Fibroblast of lung (primary cell): ENCODE data around the gene ZNHIT2. TPM values are rescaled to one million over a fixed set of nuclear protein-coding genes. Genes with fewer than 3 reads are reported as not detected.

Experiments used
- DNase-seq, 2 donors: peaks; one replicate each; pipeline versions ENCODE4 v3.0.0 to v3.0.0-alpha.2; 2010; ENCODE audit warnings: low read depth in 2 of 2
- H2AFZ ChIP-seq: 2 replicates; pipeline ENCODE4 v1.5.1; 2012; ENCODE audit warnings: low read length, control low read depth, inconsistent platforms
- H3K27ac ChIP-seq: 2 replicates; pipeline ENCODE4 v1.5.1; 2011; ENCODE audit warnings: low read length, control low read depth; ENCODE audit not compliant: insufficient read depth
- H3K27me3 ChIP-seq: 2 replicates; pipeline ENCODE4 v1.5.1; 2011; ENCODE audit warnings: mild to moderate bottlenecking, low read length; ENCODE audit not compliant: control insufficient read depth, insufficient read depth
- H3K36me3 ChIP-seq: 2 replicates; pipeline ENCODE4 v1.5.1; 2011; ENCODE audit warnings: low read length; ENCODE audit not compliant: control insufficient read depth, insufficient read depth
- H3K4me1 ChIP-seq: 2 replicates; pipeline ENCODE4 v1.5.1; 2011; ENCODE audit warnings: low read length; ENCODE audit not compliant: control insufficient read depth, insufficient read depth; ENCODE audit errors: extremely low read depth
- H3K4me2 ChIP-seq: 2 replicates; pipeline ENCODE4 v1.5.1; 2011; ENCODE audit warnings: low read length, control low read depth; ENCODE audit not compliant: insufficient read depth; ENCODE audit errors: extremely low read depth
- H3K4me3 ChIP-seq, 4 experiments: fragments of 200-600 bp in 1 of 4; sonication (generic) in 1 of 4; replicated peaks in 1 of 4; 2 replicates each; pipeline ENCODE4 v1.5.1; 2011 to 2016; ENCODE audit warnings: low read length in 4 of 4, low read depth in 3 of 4, mild to moderate bottlenecking in 3 of 4, control low read depth in 2 of 4, inconsistent platforms in 1 of 4, mixed read lengths in 1 of 4; ENCODE audit not compliant: insufficient read depth in 1 of 4; ENCODE audit errors: control extremely low read depth in 1 of 4
- H3K79me2 ChIP-seq: 2 replicates; pipeline ENCODE4 v1.5.1; 2012; ENCODE audit warnings: mild to moderate bottlenecking, low read length, inconsistent platforms; ENCODE audit not compliant: control insufficient read depth, insufficient read depth
- H3K9ac ChIP-seq: 2 replicates; pipeline ENCODE4 v1.5.1; 2011; ENCODE audit warnings: mild to moderate bottlenecking, low read length, control low read depth; ENCODE audit not compliant: insufficient read depth
- H3K9me3 ChIP-seq: 2 replicates; pipeline ENCODE4 v1.5.1; 2012; ENCODE audit warnings: low read depth, low read length; ENCODE audit not compliant: control insufficient read depth, insufficient read depth
- H4K20me1 ChIP-seq: 2 replicates; pipeline ENCODE4 v1.5.1; 2011; ENCODE audit warnings: low read length; ENCODE audit not compliant: control insufficient read depth, insufficient read depth; ENCODE audit errors: extremely low read depth
- CTCF ChIP-seq, 2 donors: IDR thresholded peaks in 1 of 2; conservative IDR thresholded peaks in 1 of 2; 1 replicate in 1 of 2; 2 replicates in 1 of 2; pipeline ENCODE4 v1.5.1; 2011 to 2012; ENCODE audit warnings: low read length in 2 of 2, control low read depth in 1 of 2, inconsistent platforms in 1 of 2, low read depth in 1 of 2, mild to moderate bottlenecking in 1 of 2
- EZH2 ChIP-seq: IDR thresholded peaks from 2 replicates; pipeline ENCODE4 v1.5.1; 2012; ENCODE audit warnings: low read length, control low read depth, mild to moderate bottlenecking; ENCODE audit errors: missing control alignments
- polyA plus RNA-seq, 2 donors: library from polyadenylated mRNA; depleted of rRNA in 1 of 2; stranded (reverse) in 1 of 2; unstranded in 1 of 2; fragments of >200 nt; gene quantifications; 2 replicates each; pipeline ENCODE4 v1.2.1, GENCODE V29; 2011 to 2012; ENCODE audit warnings: missing spikeins in 1 of 2
- total RNA-seq: library from RNA; depleted of rRNA; stranded (reverse); fragments of >200 nt; gene quantifications from 2 replicates; pipeline ENCODE4 v1.2.1, GENCODE V29; 2014

The ZNHIT2 gene
- total and polyA plus RNA-seq, 2 donors (not counting 1 experiment from before 2014, with no cell fraction given): 1.4 to 13.2 TPM

DNA sequence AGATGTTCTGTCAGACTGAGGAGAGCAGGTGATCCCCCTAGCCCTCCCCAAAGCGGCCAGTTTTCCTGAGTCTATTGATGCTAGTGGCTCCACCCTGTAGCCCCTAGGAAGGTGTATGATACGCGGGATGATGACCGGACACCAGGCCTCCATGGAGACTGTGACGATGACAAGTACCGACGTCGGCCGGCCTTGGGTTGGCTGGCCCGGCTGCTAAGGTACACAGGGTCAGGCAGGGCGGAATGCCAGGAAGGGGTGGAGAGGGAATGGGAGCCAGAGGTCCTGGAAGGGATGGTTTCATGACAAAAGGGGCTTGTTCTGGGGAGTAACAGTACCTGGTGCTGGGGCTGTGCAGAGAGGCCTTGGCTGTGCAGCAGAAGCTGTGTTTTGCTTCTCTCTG lies 30.3 kb downstream of the ZNHIT2 start:
- no peak for DNase-seq
- Histone ChIP-seq H3K9ac (no peak overlapping the region), H3K27me3 (no peaks in the 10 kb centered on the region), H3K9me3 (no peaks in the 10 kb centered on the region), H2AFZ (no peak overlapping the region), H3K4me2 (no peak overlapping the region), H3K4me1 (peaks cover 11% of the 10 kb centered on the region), H3K27ac (no peak overlapping the region), H3K4me3 (no peak overlapping the region), H3K79me2 (peaks cover 27% of the 10 kb centered on the region), H4K20me1 (no peaks in the 10 kb centered on the region), H3K36me3 (peaks cover 21% of the 10 kb centered on the region)
- TF ChIP-seq EZH2: no peak
- TF ChIP-seq CTCF (conservative IDR thresholded peaks at IDR 0.05 in 1 of 2, IDR thresholded peaks at IDR 0.05 in 1 of 2; ENCODE audit: low read depth in 1 of 2, low read length in 2 of 2): no peak

- Histone ChIP-seq H2AFZ (no peak overlapping the region), H3K27ac (no peak overlapping the region)
Measured at GRCh38 chr11:65086809-65087208, 30.7 kb downstream of the ZNHIT2 start.

GRCh38 chr11:65085446-65085845 lies 32.1 kb downstream of the ZNHIT2 start:
- H3K27ac ChIP-seq: no peak overlapping the region
- H3K9me3 ChIP-seq: no peaks in the 10 kb centered on the region
- H4K20me1 ChIP-seq: no peaks in the 10 kb centered on the region
- H3K27me3 ChIP-seq: no peaks in the 10 kb centered on the region
- peak overlapping the region; percentile 59 for H3K4me2 ChIP-seq
- DNase-seq: no peak
- H3K4me3 ChIP-seq: peak overlapping the region in 2 of 4 experiments; percentile 90 to 91
- H3K4me1 ChIP-seq: peaks cover 11% of the 10 kb centered on the region
- no peak for TF ChIP-seq CTCF (conservative IDR thresholded peaks at IDR 0.05 in 1 of 2, IDR thresholded peaks at IDR 0.05 in 1 of 2; ENCODE audit: low read depth in 1 of 2, low read length in 2 of 2)
- TF ChIP-seq EZH2: no peak
- peaks cover 21% of the 10 kb centered on the region for H3K36me3 ChIP-seq
- H2AFZ ChIP-seq: no peak overlapping the region
- peaks cover 38% of the 10 kb centered on the region for H3K79me2 ChIP-seq
- no peak overlapping the region for H3K9ac ChIP-seq

More at GRCh38 chr11:65086809-65087208, 30.7 kb downstream of the ZNHIT2 start:
- H3K36me3 ChIP-seq: peaks cover 21% of the 10 kb centered on the region
- H3K9me3 ChIP-seq: no peaks in the 10 kb centered on the region
- peaks cover 30% of the 10 kb centered on the region for H3K79me2 ChIP-seq
- peaks cover 11% of the 10 kb centered on the region for H3K4me1 ChIP-seq
- H3K9ac ChIP-seq: no peak overlapping the region
- H3K4me3 ChIP-seq: no peak overlapping the region
- H4K20me1 ChIP-seq: no peaks in the 10 kb centered on the region
- no peak overlapping the region for H3K4me2 ChIP-seq
- no peak for DNase-seq
- no peaks in the 10 kb centered on the region for H3K27me3 ChIP-seq
- TF ChIP-seq CTCF (conservative IDR thresholded peaks at IDR 0.05 in 1 of 2, IDR thresholded peaks at IDR 0.05 in 1 of 2; ENCODE audit: low read depth in 1 of 2, low read length in 2 of 2): no peak
